Activated T-cell treated with anti-CD3 and anti-CD28 coated beads, Interleukin-2, amount 50 U/mL, for 48 hours (primary cell): ENCODE results near the gene CASKIN1.
A peak's percentile ranks its signal among the peaks of the same experiment; 100 is the strongest.
"Not testable (repeated sequence)": the region's sequence is repeated elsewhere in the genome, so short reads cannot be mapped to it uniquely, and the experiment has no call there.

Experiments
- DNase-seq, 2 experiments: peaks; one replicate each; pipeline ENCODE4 v3.0.0-alpha.2; 2020

Gene CASKIN1

DNA sequence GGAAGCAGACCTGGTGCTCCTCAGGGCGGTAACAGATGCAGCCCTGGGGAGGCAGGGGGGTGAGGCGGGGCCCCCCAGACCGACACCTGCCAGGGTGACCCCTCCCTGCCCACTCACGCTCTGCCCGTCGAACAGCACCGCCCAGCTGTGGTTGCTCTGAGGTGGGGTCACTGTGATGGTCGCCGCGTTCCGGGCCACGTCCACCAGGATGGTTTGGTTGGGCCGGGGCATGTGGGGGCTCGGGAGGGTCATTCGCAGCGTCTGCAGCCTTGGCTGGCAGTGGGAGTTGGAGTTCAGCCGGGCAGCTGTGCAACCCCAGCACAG, 13.6 kb upstream of the CASKIN1 start:
- no peak for DNase-seq

DNA sequence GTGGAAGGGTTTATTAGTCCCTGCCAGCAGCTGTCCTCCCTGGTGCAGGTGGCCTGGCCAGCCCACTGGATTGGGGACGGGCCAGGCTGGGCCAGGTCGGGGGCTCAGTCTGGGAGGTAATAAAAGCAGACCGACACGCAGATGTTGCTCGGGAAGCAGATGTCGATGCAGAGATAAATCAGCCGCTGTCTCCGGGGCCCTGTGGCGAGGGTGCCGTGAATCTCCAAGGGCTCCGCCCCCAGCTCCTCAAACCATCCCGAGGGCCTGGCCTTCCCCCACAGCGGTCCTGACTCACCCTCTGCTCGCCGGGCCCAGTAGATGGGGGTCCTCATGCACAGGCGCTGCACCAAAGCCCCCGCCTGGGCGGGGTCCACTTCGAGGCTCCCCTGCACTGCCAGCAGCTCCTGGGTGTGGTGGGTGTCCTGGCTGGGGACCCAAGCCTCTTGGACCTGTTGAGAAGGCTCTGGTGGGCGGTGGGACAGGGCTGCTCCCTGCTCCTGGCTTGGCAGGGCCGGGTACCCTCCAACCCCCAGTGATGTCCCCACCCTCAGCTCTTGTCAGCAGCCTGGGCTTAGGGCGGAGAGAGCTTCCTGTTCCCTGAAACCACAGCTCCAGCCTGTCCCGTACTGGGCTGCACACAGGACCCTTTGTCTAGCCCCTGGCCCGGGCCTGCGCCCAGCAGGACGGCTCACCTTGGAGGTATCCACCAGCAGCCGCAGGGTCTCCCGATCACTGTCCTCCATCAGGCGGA, 13.0 kb upstream of the CASKIN1 start:
- DNase-seq = no peak

DNA sequence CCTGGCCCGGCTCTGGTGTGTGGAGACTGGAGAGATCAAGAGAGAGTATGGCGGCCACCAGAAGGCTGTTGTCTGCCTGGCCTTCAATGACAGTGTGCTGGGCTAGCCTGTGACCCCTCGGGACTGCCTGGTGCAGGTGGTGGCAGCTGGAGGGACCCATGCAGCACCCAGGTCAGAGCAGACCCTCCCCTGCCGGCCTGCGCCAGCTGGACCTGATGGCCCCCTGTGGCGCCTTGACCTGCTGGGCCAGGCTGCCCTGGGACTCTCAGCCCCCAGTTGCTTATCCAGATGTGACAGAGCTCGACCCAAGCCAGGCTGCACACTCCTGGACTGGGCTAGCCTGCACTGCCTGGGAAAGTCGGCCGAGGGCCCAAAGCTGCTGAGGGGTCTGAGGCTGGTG, 12.4 kb upstream of the CASKIN1 start:
- DNase-seq = no peak

GRCh38 chr16:2208308-2208707, 11.9 kb upstream of the CASKIN1 start:
- no peak for DNase-seq

DNA sequence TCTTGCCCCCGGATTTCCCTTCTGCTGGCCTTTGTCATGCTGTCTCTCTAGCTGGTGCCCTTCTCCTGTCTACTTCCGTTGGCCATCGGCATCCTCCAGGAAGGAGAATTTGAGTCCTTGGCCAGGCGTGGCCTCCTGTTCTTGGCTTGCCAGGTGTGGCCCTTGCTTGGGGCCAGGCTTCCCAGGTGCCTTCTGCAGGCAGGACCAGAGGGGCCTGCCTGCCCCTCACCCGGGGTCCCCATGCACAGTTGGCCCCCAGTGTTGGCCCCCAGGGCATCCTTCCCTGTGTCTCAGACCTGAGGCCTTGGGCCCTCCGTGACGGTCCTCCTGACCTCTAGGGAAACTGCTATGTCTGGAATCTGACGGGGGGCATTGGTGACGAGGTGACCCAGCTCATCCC, 11.5 kb upstream of the CASKIN1 start:
- no peak for DNase-seq

DNA sequence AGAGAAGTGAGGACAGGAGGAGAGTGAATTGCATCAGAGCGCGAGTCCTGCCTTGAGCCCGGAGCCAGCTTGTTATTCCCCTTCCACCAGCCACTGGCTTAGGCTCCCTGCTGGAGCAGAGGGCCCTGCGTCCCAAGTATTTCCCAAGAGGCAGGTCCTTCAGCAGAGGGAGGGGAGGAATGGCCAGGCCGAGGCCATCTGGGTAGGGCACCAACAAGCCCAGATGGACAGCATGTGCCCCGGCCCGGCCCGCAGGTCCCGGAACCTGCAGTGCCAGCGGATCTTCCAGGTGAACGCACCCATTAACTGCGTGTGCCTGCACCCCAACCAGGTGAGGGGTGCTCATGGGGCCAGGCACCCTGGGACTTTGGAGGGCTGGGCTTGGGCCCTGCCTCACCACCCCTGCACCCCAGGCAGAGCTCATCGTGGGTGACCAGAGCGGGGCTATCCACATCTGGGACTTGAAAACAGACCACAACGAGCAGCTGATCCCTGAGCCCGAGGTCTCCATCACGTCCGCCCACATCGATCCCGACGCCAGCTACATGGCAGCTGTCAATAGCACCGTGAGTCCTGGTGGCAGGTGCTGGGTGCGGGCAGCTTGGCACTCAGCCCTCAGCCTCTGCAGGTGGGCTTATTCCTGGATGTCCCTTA, 10.5 kb upstream of the CASKIN1 start:
- DNase-seq = no peak

- DNase-seq = no peak
Observed at GRCh38 chr16:2206420-2206779, 10.0 kb upstream of the CASKIN1 start.

DNA sequence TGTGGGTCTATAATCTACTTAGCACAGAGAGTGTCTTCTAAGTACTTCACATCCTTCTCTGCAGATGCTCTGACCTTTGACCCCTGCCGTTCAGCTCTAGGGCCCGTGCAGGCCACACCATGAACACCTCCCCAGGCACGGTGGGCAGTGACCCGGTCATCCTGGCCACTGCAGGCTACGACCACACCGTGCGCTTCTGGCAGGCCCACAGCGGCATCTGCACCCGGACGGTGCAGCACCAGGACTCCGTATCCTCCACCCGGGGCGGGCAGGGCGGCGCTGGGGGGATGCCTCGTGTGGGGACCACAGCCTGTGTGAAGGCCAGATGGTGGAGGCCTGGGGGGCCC, 9.5 kb upstream of the CASKIN1 start:
- DNase-seq = no peak

- peak; percentile 92 to 93 for DNase-seq
Observed at GRCh38 chr16:2205104-2205966, 8.9 kb upstream of the CASKIN1 start, which contains the start of gene MLST8. MLST8 (plus strand) TSS chr16:2205454; CDS start chr16:2206086, 632 bp downstream.

DNA sequence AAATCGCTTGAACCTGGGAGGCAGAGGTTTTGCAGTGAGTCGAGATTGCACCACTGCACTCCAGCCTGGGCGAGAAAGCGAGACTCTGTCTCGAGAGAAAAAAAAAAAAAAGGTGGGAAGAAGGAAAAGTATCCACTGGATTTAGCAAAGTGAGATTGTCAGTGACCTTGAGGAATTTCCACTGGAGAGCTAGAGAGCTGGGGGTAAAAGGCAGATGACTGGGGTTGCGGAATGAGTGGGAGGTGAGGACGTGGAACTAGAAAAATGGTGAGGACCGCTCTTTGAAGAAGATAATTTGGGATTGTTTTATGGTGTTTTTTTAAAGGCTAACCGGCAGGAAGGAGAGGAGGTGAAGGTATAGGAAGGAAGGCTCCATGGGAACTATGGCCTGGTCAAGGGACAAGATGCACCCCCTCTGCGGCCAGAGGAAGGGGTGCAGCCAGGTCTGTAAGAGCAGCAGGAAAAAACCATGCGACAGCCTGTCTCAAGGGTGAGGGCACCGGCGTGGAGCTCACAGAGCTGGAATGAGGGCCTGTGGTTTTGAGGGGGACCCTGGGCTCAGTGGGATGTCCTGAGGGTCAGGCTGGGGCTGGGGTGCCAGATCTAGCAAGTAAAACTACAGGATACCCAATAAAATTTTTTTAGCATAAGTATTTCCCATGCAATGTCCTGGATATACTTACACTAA, 8.2 kb upstream of the CASKIN1 start:
- peak in 1 of 2 experiments; percentile 34 for DNase-seq

DNA sequence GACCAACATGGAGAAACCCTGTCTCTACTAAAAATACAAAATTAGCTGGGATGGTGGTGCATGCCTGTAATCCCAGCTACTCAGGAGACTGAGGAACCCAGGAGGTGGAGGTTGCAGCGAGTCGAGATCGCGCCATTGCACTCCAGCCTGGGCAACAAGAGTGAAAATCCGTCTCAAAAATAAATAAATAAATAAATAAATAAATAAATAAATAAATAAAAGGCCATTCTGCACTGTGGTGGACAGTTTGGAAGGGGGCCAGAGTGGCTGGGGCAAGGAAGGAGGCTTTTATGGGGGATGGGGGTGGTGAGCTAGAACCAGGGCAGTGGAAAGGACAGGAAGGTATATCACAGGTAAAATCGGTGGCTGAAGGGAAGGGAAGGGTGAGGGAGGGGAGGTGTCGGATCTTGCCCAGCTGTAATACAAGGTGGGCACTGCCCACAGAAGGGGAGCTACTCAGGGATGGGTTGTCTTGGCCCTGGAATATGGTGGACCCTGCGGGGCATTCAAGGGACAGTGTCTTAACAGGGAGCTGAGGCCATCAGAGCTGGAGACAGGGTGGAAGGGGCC, 6.8 kb upstream of the CASKIN1 start:
- not testable (repeated sequence) for DNase-seq

DNA sequence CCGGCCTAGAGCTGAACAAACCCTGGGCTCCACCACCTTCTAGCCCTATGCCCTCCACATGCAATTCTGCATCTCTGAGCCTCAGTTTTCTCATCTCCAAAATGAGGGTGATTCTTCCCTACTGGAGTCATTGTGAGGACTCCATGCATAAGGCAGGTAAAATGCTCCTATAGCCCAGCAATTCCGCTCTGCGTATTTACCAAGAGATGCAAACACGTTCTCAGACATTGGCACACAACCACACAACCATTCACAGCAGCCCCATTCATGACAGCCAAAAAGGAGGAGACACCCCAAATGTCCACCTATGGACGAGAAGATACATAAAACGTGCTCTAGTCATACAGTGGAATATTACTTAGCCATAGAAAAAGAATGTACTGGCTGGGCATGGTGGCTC, 3.9 kb upstream of the CASKIN1 start:
- no peak for DNase-seq

- DNase-seq = no peak
Observed at GRCh38 chr16:2199621-2200139, 3.3 kb upstream of the CASKIN1 start.

DNA sequence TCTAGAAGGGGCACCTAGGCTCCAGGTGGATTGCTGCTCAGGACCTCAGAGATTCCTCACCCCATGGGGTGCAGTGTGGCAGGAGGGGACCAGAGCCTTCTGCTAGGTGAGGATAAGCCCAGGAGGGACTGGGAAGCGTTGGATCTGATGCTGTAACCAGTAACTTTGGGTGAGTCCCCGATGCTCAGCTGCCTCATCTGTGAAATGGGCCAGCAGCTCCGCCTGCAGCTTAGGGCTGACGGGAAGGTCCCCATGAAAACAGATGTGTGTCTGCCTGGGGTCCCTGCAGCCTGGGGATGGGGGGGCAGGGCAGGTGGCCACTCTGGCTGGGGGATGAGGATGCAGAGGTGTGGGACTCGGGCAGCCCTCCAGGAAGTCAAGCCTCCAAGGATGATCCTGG, 2.7 kb upstream of the CASKIN1 start:
- no peak for DNase-seq

- DNase-seq = no peak
Observed at GRCh38 chr16:2198283-2198682, 1.9 kb upstream of the CASKIN1 start.

DNA sequence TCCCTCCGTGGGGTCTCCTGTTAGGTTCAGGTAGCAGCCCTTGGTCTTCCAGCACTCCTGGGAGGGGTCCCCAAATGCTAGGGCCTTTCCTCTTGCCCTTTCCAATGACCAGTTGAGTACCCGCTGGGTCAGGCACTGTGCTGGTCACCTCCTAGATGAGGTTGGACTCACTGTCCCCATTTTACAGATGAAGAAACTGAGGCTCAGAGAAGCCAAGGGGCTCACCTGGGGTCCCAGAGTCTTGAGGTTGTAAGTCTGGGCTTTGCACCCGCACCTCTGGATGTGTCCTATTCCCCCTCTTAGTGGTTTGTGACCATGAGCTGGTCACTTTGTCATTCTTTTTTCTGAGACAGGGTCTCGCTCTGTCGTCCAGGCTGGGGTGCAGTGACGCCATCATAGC, 1.4 kb upstream of the CASKIN1 start:
- DNase-seq = no peak

DNA sequence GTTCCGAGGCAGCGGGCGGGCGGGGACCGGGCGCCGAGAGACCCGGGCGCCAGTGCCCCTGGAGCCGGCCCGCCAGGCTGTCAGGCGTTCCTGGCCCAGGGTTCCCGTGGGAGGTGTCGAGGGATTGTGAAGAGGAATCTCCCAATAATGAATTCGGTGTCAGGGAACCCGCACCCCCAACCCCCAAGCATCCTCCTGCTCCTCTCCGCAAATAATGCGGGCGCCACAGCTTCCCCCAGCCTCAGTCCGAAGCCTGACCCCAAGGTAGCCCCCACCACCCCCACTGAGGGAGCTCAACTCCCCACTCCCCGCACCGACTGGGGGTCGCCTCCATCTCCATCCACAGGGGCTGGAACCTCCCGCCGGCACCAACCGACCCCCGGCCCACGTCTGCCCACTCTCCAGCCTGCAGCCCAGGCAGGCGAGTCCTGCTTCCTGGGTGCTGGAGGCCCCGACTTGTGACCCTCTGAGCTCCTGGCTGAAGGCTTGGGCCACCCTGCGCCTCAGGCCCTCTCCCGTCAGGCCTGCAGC, 641 bp upstream of the CASKIN1 start:
- no peak for DNase-seq

- DNase-seq = no peak
Observed at GRCh38 chr16:2195322-2196161, 863 bp downstream of the CASKIN1 start.

DNA sequence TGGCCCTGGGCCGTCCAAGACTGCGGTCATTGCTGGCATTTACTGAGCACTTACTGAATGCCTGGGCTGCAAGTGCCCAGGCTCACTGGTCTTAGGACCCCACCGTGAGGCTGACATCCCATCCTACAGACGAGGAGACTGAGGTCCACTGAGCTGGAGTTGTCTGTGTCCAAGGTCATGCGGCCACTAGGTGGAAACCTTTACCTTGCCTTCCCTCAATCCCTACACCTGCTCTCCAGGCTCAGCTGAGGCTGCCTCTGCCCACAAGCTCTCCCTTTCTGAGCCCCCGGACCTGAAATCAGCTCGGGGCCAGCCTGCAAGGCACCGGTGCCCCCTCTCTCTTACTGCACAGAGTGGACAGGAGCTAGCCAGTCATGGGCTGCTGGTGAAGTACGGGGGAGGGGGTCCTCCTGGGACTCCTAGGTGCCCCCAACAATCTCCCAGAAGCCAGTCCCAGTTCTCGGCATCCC, 1.5 kb downstream of the CASKIN1 start:
- DNase-seq = peak; percentile 54 to 64

- DNase-seq = no peak
Observed at GRCh38 chr16:2194166-2194834, 2.1 kb downstream of the CASKIN1 start.

- DNase-seq = no peak
Observed at GRCh38 chr16:2191446-2191706, 5.0 kb downstream of the CASKIN1 start.
